ENCODE measurements around the gene DHX8. TPM values are rescaled to one million over a fixed set of nuclear protein-coding genes. Genes with fewer than 3 reads are reported as not detected.
A peak's percentile ranks its signal among the peaks of the same experiment; 100 is the strongest.
"Not testable (repeated sequence)": the region's sequence is repeated elsewhere in the genome, so short reads cannot be mapped to it uniquely, and the experiment has no call there.

DHX8 gene
- total RNA-seq, 1 donor from 2014 or later: 63.4 TPM

DNA sequence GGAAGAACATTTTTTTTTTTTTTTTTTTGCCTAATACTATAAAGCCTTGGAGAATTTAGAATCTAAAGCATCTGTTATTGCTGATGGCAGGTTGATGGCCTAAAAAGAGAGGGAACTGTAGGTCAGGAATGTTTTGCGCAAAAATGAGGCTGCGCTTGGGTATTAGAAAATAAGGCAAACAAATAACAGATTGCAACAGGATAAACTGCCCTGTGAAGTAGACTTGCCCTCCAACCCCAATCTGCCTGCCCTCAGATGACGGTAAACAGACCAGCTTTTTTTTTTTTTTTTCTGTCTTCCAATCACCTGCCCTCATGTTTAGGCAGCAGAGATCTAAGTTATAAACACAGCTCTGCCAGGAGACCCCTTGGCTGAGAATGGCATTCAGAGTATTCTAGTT is 3.8 kb upstream of the DHX8 start:
- CTCF ChIA-PET: no interaction called here

DNA sequence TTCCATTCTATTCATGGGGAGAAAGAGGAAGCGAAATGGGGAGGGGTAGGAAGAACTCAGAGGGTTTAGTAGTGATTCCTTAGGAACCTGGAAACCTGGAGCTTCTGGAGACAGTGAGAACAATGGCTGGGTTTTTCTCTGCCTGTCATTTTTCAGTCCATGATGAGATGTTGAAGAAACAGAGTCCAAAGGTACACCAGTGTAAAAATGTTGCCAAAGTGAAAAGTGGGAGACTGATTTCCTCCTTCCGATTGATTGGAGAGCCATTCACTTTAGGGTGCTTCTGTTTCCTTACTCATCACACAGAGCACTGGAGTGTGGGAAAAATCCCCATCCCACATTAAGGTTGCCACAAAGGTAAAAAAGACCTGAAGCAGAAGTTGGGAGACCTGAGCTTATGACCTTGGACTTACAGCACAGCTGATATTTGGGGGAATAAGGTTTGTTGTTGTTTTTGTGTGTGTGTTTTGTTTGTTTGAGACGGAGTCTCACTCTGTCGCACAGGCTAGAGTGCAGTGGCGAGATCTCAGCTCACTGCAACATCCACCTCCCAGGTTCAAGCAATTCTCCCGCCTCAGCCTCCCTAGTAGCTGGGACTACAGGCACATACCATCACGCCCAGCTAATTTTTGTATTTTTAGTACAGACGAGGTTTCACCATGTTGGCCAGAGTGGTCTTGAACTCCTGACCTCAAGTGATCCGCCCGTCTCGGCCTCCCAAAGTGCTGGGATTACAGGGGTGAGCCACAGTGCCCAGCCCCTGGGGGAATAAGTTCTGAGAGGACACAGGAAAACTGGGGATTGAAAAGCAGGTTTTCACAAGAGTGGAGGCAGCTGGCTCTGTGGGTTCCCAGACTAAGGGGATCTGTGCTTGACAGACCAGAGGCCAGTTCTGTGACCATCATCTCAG is 1.4 kb upstream of the DHX8 start:
- no peak for TF ChIP-seq CTCF (IDR thresholded peaks at IDR 0.05)
- no peak for DNase-seq
- peaks cover 8% of the 10 kb centered on the region for H3K36me3 Mint-ChIP-seq (ENCODE audit: low read depth)
- peak overlapping the region; percentile 89 for H3K27ac Mint-ChIP-seq
- H3K27me3 Mint-ChIP-seq: no peaks in the 10 kb centered on the region
- POLR2A ChIA-PET: interaction anchor here (0.6 to 5.3 kb wide), 15 partner anchors 56 to 1564 kb away, joined by 3 to 132 read pairs (median 7); partner anchors contain the start of genes ACLY, ARL4D, RND2 and TMEM106A
- intact Hi-C loops (cut with micrococcal nuclease): loop anchor here (1.0 to 5.0 kb wide), 12 partner anchors 63 to 650 kb away; partner anchors contain the start of genes ARL4D, BRCA1 and PSME3
- peaks cover 31% of the 10 kb centered on the region for H3K4me1 Mint-ChIP-seq
- no peak for ATAC-seq (ENCODE audit: low read depth)
- CTCF ChIA-PET: interaction anchor here (0.8 to 4.8 kb wide), 8 partner anchors 13 to 147 kb away, joined by 3 to 110 read pairs (median 7); partner anchors contain the start of gene ARL4D
- H3K4me3 Mint-ChIP-seq: no peak overlapping the region
- no peaks in the 10 kb centered on the region for H3K9me3 Mint-ChIP-seq

More for the DNA sequence above, 3.8 kb upstream of the DHX8 start:
- Mint-ChIP-seq H3K4me3 (no peak overlapping the region), H3K27me3 (no peaks in the 10 kb centered on the region), H3K36me3 (ENCODE audit: low read depth) (peaks cover 8% of the 10 kb centered on the region), H3K9me3 (no peaks in the 10 kb centered on the region), H3K4me1 (peaks cover 20% of the 10 kb centered on the region), H3K27ac (no peak overlapping the region)
- TF ChIP-seq CTCF (IDR thresholded peaks at IDR 0.05): no peak
- no peak for DNase-seq
- intact Hi-C loops (cut with micrococcal nuclease): loop anchor here (5.0 kb wide), 1 partner anchor 648 kb away; the partner anchor contains the start of gene PSME3
- no peak for ATAC-seq (ENCODE audit: low read depth)
- POLR2A ChIA-PET: interaction anchor here (1.1 kb wide), 1 partner anchor 112 kb away, joined by 4 read pairs; no protein-coding TSS in a partner anchor

DNA sequence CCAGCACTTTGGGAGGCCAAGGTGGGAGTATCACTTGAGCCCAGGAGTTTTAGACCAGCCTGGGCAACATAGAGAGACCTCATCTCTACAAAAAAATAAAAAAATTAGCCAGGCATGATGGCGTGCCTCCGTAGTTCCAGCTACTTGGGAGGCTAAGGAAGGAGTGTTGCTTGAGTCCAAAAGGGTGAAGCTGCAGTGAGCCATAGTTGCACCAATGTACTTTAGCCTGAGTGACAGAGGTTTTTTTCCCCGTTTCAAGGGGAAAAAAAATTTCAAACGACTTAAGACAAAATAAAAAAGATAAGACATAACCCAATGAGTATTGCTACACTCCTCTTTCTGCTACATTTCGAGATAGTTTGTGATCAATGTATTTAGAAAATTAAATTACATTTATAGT is 6.8 kb downstream of the DHX8 start:
- Mint-ChIP-seq H3K4me1 (peaks cover 10% of the 10 kb centered on the region), H3K27ac (no peak overlapping the region), H3K36me3 (ENCODE audit: low read depth) (peaks cover 59% of the 10 kb centered on the region), H3K27me3 (no peaks in the 10 kb centered on the region), H3K4me3 (no peak overlapping the region), H3K9me3 (no peaks in the 10 kb centered on the region)
- ChIA-PET POLR2A (interaction anchor here (0.6 to 1.5 kb wide), 2 partner anchors 123 to 651 kb away, joined by 3 to 5 read pairs; no protein-coding TSS in a partner anchor), CTCF (no interaction called here)
- DNase-seq: no peak
- intact Hi-C loops (cut with micrococcal nuclease): no loop called here
- no peak for ATAC-seq (ENCODE audit: low read depth)
- no peak for TF ChIP-seq CTCF (IDR thresholded peaks at IDR 0.05)

DNA sequence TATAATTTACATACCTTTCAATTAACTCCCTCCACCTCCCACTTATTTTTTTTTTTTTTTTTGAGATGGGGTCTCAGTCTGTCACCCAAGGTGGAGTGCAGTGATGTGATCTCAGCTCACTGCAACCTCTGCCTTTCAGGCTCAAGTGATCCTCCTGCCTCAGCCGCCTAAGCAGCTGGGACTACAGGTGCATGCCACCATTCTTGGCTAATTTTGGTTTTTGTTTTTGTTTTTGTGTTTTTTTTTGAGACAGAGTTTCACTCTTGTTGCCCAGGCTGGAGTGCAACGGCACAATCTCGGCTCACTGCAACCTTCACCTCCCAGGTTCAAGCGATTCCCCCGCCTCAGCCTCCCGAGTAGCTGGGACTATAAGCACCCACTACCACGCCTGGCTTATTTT is 25.7 kb downstream of the DHX8 start:
- peaks cover 81% of the 10 kb centered on the region for H3K36me3 Mint-ChIP-seq (ENCODE audit: low read depth)
- intact Hi-C loops (cut with micrococcal nuclease); H3K9me3 Mint-ChIP-seq; ATAC-seq (ENCODE audit: low read depth); POLR2A ChIA-PET; CTCF ChIA-PET; H3K4me3 Mint-ChIP-seq; H3K27ac Mint-ChIP-seq; H3K27me3 Mint-ChIP-seq; DNase-seq: not testable (repeated sequence)
- peaks cover 14% of the 10 kb centered on the region for H3K4me1 Mint-ChIP-seq

GRCh38 chr17:43511199-43511598 is 27.4 kb downstream of the DHX8 start:
- CTCF ChIA-PET; intact Hi-C loops (cut with micrococcal nuclease); ATAC-seq (ENCODE audit: low read depth); H3K4me3 Mint-ChIP-seq; H3K27me3 Mint-ChIP-seq; DNase-seq; H3K9me3 Mint-ChIP-seq; POLR2A ChIA-PET; H3K27ac Mint-ChIP-seq: not testable (repeated sequence)
- Mint-ChIP-seq H3K36me3 (ENCODE audit: low read depth) (peaks cover 79% of the 10 kb centered on the region), H3K4me1 (peaks cover 14% of the 10 kb centered on the region)

DNA sequence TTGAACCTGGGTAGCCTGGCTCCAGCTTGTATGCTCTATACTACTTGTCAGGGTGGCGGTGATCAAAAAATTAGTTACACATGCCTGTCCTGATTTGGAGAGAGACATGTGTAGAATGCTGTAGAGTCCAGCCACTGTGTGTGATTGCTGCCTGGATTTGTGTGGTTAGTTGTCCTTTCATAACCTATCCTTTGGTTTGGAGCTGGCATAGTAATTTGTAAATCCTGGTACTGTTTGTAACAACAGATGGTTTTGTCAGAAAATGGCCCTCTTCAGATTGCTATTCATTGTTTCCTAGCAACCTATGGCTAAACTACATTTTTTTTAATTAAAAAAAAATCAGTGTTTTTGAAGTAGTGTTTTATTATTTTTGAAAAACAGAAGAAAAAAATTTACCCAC is 31.9 kb downstream of the DHX8 start:
- TF ChIP-seq CTCF (IDR thresholded peaks at IDR 0.05): no peak
- Mint-ChIP-seq H3K4me1 (no peaks in the 10 kb centered on the region), H3K9me3 (no peaks in the 10 kb centered on the region), H3K36me3 (ENCODE audit: low read depth) (peaks cover 81% of the 10 kb centered on the region), H3K27me3 (no peaks in the 10 kb centered on the region), H3K27ac (no peak overlapping the region), H3K4me3 (no peak overlapping the region)
- DNase-seq (no peak), ATAC-seq (ENCODE audit: low read depth) (no peak)
- ChIA-PET POLR2A (no interaction called here), CTCF (no interaction called here)
- intact Hi-C loops (cut with micrococcal nuclease): no loop called here

Measured in activated B cell treated with CpG ODN at 0.5 μM for 24 hours (primary cell).